GM21360 (cell line): Measurements from ENCODE around the gene BANF1.
"Not testable (repeated sequence)": the region's sequence is repeated elsewhere in the genome, so short reads cannot be mapped to it uniquely, and the experiment has no call there.

Experiments
- ATAC-seq: cut with Tn5 transposase; IDR thresholded peaks from one replicate; pipeline ENCODE4 v1.9.1; 2021; ENCODE audit warnings: mild to moderate bottlenecking, moderate library complexity; ENCODE audit not compliant: unreplicated experiment

The BANF1 gene

GRCh38 chr11:66010036-66010435 is 7.7 kb downstream of the BANF1 start:
- ATAC-seq = not testable (repeated sequence)

- no peak for ATAC-seq
These were observed 9.0 kb downstream of the BANF1 start for GRCh38 chr11:66011239-66011784.

GRCh38 chr11:66011785-66012303 is 9.5 kb downstream of the BANF1 start, which contains the start of gene CST6:
CST6 (plus strand) TSS chr11:66012008; CDS start chr11:66012045, 37 bp downstream.
- no peak for ATAC-seq

GRCh38 chr11:66012371-66012945 is 10.2 kb downstream of the BANF1 start:
- no peak for ATAC-seq

- no peak for ATAC-seq
These were observed 10.9 kb downstream of the BANF1 start for GRCh38 chr11:66012946-66013761.

GRCh38 chr11:66013762-66014100 is 11.4 kb downstream of the BANF1 start:
- ATAC-seq = no peak

- ATAC-seq = no peak
These were observed 12.6 kb downstream of the BANF1 start for GRCh38 chr11:66014804-66015453.

GRCh38 chr11:66015454-66015881 is 13.2 kb downstream of the BANF1 start:
- no peak for ATAC-seq

GRCh38 chr11:66015936-66016792 is 13.9 kb downstream of the BANF1 start:
- ATAC-seq = no peak

GRCh38 chr11:66016793-66017177 is 14.5 kb downstream of the BANF1 start:
- no peak for ATAC-seq

GRCh38 chr11:66017321-66017720 is 15.0 kb downstream of the BANF1 start:
- no peak for ATAC-seq

- no peak for ATAC-seq
These were observed 17.9 kb downstream of the BANF1 start for GRCh38 chr11:66020212-66020611.

- no peak for ATAC-seq
These were observed 18.5 kb downstream of the BANF1 start for GRCh38 chr11:66020618-66021357.

GRCh38 chr11:66022401-66023185 is 20.3 kb downstream of the BANF1 start:
- no peak for ATAC-seq

GRCh38 chr11:66023186-66023440 is 20.8 kb downstream of the BANF1 start:
- ATAC-seq = not testable (repeated sequence)

GRCh38 chr11:66026017-66026529 is 23.8 kb downstream of the BANF1 start, which contains the start of gene CATSPER1:
CATSPER1 (minus strand) TSS chr11:66026479; CDS start chr11:66026379, 100 bp downstream.
- ATAC-seq = no peak

- no peak for ATAC-seq
These were observed 30.8 kb downstream of the BANF1 start for GRCh38 chr11:66032957-66033735.

- no peak for ATAC-seq
These were observed 33.5 kb downstream of the BANF1 start for GRCh38 chr11:66035653-66036333.
